ENCODE data around the gene PHF19. TPM values are rescaled to one million over a fixed set of nuclear protein-coding genes. Genes with fewer than 3 reads are reported as not detected.

PHF19 gene
- total and polyA plus RNA-seq, 8 donors, result 37.0 to 55.0 (median 45.7) TPM

GRCh38 chr9:120879446-120879845, 2.5 kb upstream of the PHF19 start:
- intact Hi-C loops (cut with DNase I), result no loop called here
- peaks cover 2 to 26% of the 10 kb centered on the region in 2 donors for H3K4me1 ChIP-seq
- H3K9me3 ChIP-seq, result no peaks in the 10 kb centered on the region
- no peak overlapping the region for H3K27ac ChIP-seq
- H3K4me3 ChIP-seq, result no peak overlapping the region
- peaks cover 0 to under 1% of the 10 kb centered on the region in 2 donors for H3K36me3 ChIP-seq
- no peak for DNase-seq
- no peak for ATAC-seq
- TF ChIP-seq CTCF (IDR thresholded peaks at IDR 0.05), result no peak
- H3K27me3 ChIP-seq, result no peaks in the 10 kb centered on the region

GRCh38 chr9:120878188-120879130, 1.5 kb upstream of the PHF19 start:
- intact Hi-C loops (cut with DNase I), result no loop called here
- peaks cover 2 to 30% of the 10 kb centered on the region in 2 donors for H3K4me1 ChIP-seq
- H3K27me3 ChIP-seq, result no peaks in the 10 kb centered on the region
- H3K27ac ChIP-seq, result no peak overlapping the region
- H3K9me3 ChIP-seq, result no peaks in the 10 kb centered on the region
- H3K4me3 ChIP-seq, result peak overlapping the region in 1 of 2 donors; percentile 85
- ATAC-seq (no peak), DNase-seq (no peak)
- TF ChIP-seq CTCF (IDR thresholded peaks at IDR 0.05), result no peak
- peaks cover 0 to 8% of the 10 kb centered on the region in 2 donors for H3K36me3 ChIP-seq

- no peak for TF ChIP-seq CTCF (IDR thresholded peaks at IDR 0.05)
- Histone ChIP-seq H3K27ac (peak overlapping the region; percentile 94), H3K9me3 (no peaks in the 10 kb centered on the region), H3K4me1 (peaks cover 2 to 35% of the 10 kb centered on the region in 2 donors), H3K36me3 (peaks cover 0 to 18% of the 10 kb centered on the region in 2 donors), H3K27me3 (no peaks in the 10 kb centered on the region), H3K4me3 (peak overlapping the region; percentile 56 to 85)
- DNase-seq (peak in 3 of 4 donors; percentile 61 to 92 (median 72)), ATAC-seq (peak; percentile 45)
- intact Hi-C loops (cut with DNase I), result no loop called here
These were observed 467 bp upstream of the PHF19 start for GRCh38 chr9:120877276-120878034.

GRCh38 chr9:120875954-120876841, 790 bp downstream of the PHF19 start:
- no peak for TF ChIP-seq CTCF (IDR thresholded peaks at IDR 0.05)
- Histone ChIP-seq H3K27me3 (no peaks in the 10 kb centered on the region), H3K9me3 (no peaks in the 10 kb centered on the region), H3K36me3 (peaks cover 0 to 23% of the 10 kb centered on the region in 2 donors), H3K27ac (peak overlapping the region; percentile 94), H3K4me1 (peaks cover 2 to 35% of the 10 kb centered on the region in 2 donors), H3K4me3 (peak overlapping the region; percentile 56 to 85)
- ATAC-seq (peak; percentile 85), DNase-seq (peak in 3 of 4 donors; percentile 71 to 95 (median 91))
- intact Hi-C loops (cut with DNase I), result no loop called here

Measured in left lung (tissue), 10 donors.